NCI-H146 treated with DMSO at 0.1 percent for 48 hours (cell line): Measurements from ENCODE around the gene EIF5AL1.
A peak's percentile ranks its signal among the peaks of the same experiment; 100 is the strongest.
"Not testable (repeated sequence)": the region's sequence is repeated elsewhere in the genome, so short reads cannot be mapped to it uniquely, and the experiment has no call there.

Source experiments
- DNase-seq: peaks from one replicate; lab custom pipeline; 2025; ENCODE audit not compliant: unreplicated experiment; lab: John Stamatoyannopoulos, UW

EIF5AL1 gene

GRCh38 chr10:79555354-79556309 is 43.3 kb downstream of the EIF5AL1 start:
- DNase-seq = no peak

GRCh38 chr10:79556961-79557360 is 44.6 kb downstream of the EIF5AL1 start:
- not testable (repeated sequence) for DNase-seq

GRCh38 chr10:79559726-79560125 is 47.4 kb downstream of the EIF5AL1 start:
- DNase-seq = no peak

- no peak for DNase-seq
Measured at GRCh38 chr10:79560160-79560709, 47.9 kb downstream of the EIF5AL1 start, which contains the start of gene SFTPA2. SFTPA2 (minus strand) TSS chr10:79560407; CDS start chr10:79559483, 924 bp downstream.

- no peak for DNase-seq
Measured at GRCh38 chr10:79561257-79561656, 48.9 kb downstream of the EIF5AL1 start.

- peak; percentile 40 for DNase-seq
Measured at GRCh38 chr10:79562135-79562756, 49.9 kb downstream of the EIF5AL1 start.

GRCh38 chr10:79563426-79563825 is 51.1 kb downstream of the EIF5AL1 start:
- no peak for DNase-seq
